Body of pancreas (tissue), 4 donors: ENCODE results near the gene MGAT4B. TPM values are rescaled to one million over a fixed set of nuclear protein-coding genes. Genes with fewer than 3 reads are reported as not detected.

ENCODE experiments used
- ATAC-seq: fragments of 150-250 bp; one replicate; pipeline ENCODE4 v1.9.1; 2016
- DNase-seq, 4 donors: peaks; one replicate each; pipeline ENCODE4 v3.0.0-alpha.2; 2019
- H3K27ac ChIP-seq, 4 donors: fragments of 200-600 bp; sonication (generic); 1 replicate in 3 of 4; 2 replicates in 1 of 4; pipeline versions ENCODE4 v1.5.1 to v1.6.1; 2016 to 2019; ENCODE audit warnings: mild to moderate bottlenecking in 1 of 4, mixed read lengths in 1 of 4, moderate library complexity in 1 of 4
- H3K27me3 ChIP-seq, 2 donors: fragments of 200-600 bp; sonication (generic); one replicate each; pipeline ENCODE4 v1.6.0; 2016; ENCODE audit warnings: mild to moderate bottlenecking in 1 of 2
- H3K36me3 ChIP-seq, 2 donors: fragments of 200-600 bp; sonication (generic); replicated peaks in 1 of 2; 2 replicates each; pipeline ENCODE4 v1.5.1; 2016; ENCODE audit warnings: low read depth in 2 of 2; ENCODE audit not compliant: insufficient read depth in 1 of 2
- H3K4me1 ChIP-seq: fragments of 200-600 bp; sonication (generic); one replicate; pipeline ENCODE4 v1.6.0; 2016
- H3K4me3 ChIP-seq, 2 donors: fragments of 200-600 bp; sonication (generic); 1 replicate in 1 of 2; 2 replicates in 1 of 2; pipeline ENCODE4 v1.5.1; 2016 to 2019
- H3K9me3 ChIP-seq, 3 donors: fragments of 200-600 bp; sonication (generic); 1 replicate in 2 of 3; 2 replicates in 1 of 3; pipeline ENCODE4 v1.5.1; 2016
- CTCF ChIP-seq, 7 experiments: fragments of 450-650 bp in 4 of 7; fragments of 200-600 bp in 3 of 7; sonication (generic) in 3 of 7; IDR thresholded peaks; one replicate each; pipeline ENCODE4 v1.5.1; 2016 to 2019; ENCODE audit warnings: antibody characterized with exemption in 7 of 7
- POLR2A ChIP-seq, 3 donors: fragments of 450-650 bp; IDR thresholded peaks; one replicate each; pipeline ENCODE4 v1.6.1; 2016; ENCODE audit warnings: antibody characterized with exemption in 3 of 3, mild to moderate bottlenecking in 2 of 3
- WGBS, 2 donors: methylation state at CpG; one replicate each; pipeline ENCODE4 v1.1.5; 2017; 5-methylcytosine and 5-hydroxymethylcytosine counted together
- intact Hi-C: fragments of 100-400 bp; cut with DNase I; formaldehyde crosslinking; loops from one replicate; pipeline ENCODE4 v1.15.1; 2023
- total RNA-seq, 2 donors: library from RNA; depleted of rRNA; stranded (reverse); fragments of >200 nt; gene quantifications; one replicate each; pipeline ENCODE4 v1.1.0, GENCODE V29; 2016

The MGAT4B gene
- total RNA-seq, 2 donors from 2014 or later = 89.0 to 90.0 TPM

GRCh38 chr5:179840766-179841165 lies 34.1 kb upstream of the MGAT4B start:
- intact Hi-C loops = no loop called here
- H3K4me1 ChIP-seq = peaks cover 37% of the 10 kb centered on the region
- TF ChIP-seq CTCF (IDR thresholded peaks at IDR 0.05) (no peak), POLR2A (IDR thresholded peaks at IDR 0.05) (no peak)
- peak overlapping the region in 2 of 4 donors; percentile 24 to 67 for H3K27ac ChIP-seq
- H3K9me3 ChIP-seq = no peaks in the 10 kb centered on the region
- peaks cover 16 to 17% of the 10 kb centered on the region in 2 donors for H3K36me3 ChIP-seq
- H3K27me3 ChIP-seq = no peaks in the 10 kb centered on the region
- no peak for ATAC-seq
- WGBS, 2 donors = 71 to 79% methylated on average over 4 to 17 of the region's 17 CpGs
- DNase-seq = peak in 1 of 4 donors; percentile 25
- H3K4me3 ChIP-seq = no peak overlapping the region

GRCh38 chr5:179840321-179840720 lies 33.7 kb upstream of the MGAT4B start:
- intact Hi-C loops = no loop called here
- DNase-seq (no peak), ATAC-seq (no peak)
- no peak overlapping the region for H3K4me3 ChIP-seq
- TF ChIP-seq POLR2A (IDR thresholded peaks at IDR 0.05) = no peak
- no peak for TF ChIP-seq CTCF (IDR thresholded peaks at IDR 0.05)
- H3K36me3 ChIP-seq = peaks cover 16 to 20% of the 10 kb centered on the region in 2 donors
- no peaks in the 10 kb centered on the region for H3K9me3 ChIP-seq
- H3K27ac ChIP-seq = peak overlapping the region in 3 of 4 donors; percentile 26 to 67 (median 51)
- H3K27me3 ChIP-seq = no peaks in the 10 kb centered on the region
- peaks cover 37% of the 10 kb centered on the region for H3K4me1 ChIP-seq
- WGBS, 2 donors = 92 to 93% methylated on average over 11 of the region's 11 CpGs

GRCh38 chr5:179839328-179840256 lies 32.9 kb upstream of the MGAT4B start:
- intact Hi-C loops = no loop called here
- 44 to 70% methylated on average over 10 to 16 of the region's 16 CpGs for WGBS, 2 donors
- DNase-seq (peak; percentile 82 to 89 (median 88)), ATAC-seq (peak; percentile 79)
- TF ChIP-seq CTCF (IDR thresholded peaks at IDR 0.05) = no peak
- TF ChIP-seq POLR2A (IDR thresholded peaks at IDR 0.05) = no peak
- Histone ChIP-seq H3K4me3 (no peak overlapping the region), H3K9me3 (no peaks in the 10 kb centered on the region), H3K4me1 (peaks cover 37% of the 10 kb centered on the region), H3K27ac (peak overlapping the region in 3 of 4 donors; percentile 26 to 67 (median 51)), H3K27me3 (no peaks in the 10 kb centered on the region), H3K36me3 (peaks cover 16 to 20% of the 10 kb centered on the region in 2 donors)

- Histone ChIP-seq H3K27ac (peak overlapping the region in 1 of 4 donors; percentile 52), H3K27me3 (no peaks in the 10 kb centered on the region), H3K4me3 (no peak overlapping the region), H3K36me3 (peaks cover 33 to 35% of the 10 kb centered on the region in 2 donors), H3K4me1 (peaks cover 37% of the 10 kb centered on the region), H3K9me3 (no peaks in the 10 kb centered on the region)
- TF ChIP-seq CTCF (IDR thresholded peaks at IDR 0.05) = no peak
- no peak for TF ChIP-seq POLR2A (IDR thresholded peaks at IDR 0.05)
- no peak for DNase-seq
- intact Hi-C loops = no loop called here
- 77 to 83% methylated on average over 5 to 15 of the region's 15 CpGs for WGBS, 2 donors
- no peak for ATAC-seq
Observed at GRCh38 chr5:179837076-179838011, 30.7 kb upstream of the MGAT4B start.
